NCI-H1417 treated with DMSO at 0.1 percent for 48 hours (cell line): ENCODE data around the gene SLC25A26.

Source experiments
- DNase-seq: peaks from one replicate; lab custom pipeline; 2025; lab: John Stamatoyannopoulos, UW

Gene SLC25A26

GRCh38 chr3:66227051-66227450 is 6.2 kb downstream of the SLC25A26 start:
- DNase-seq: no peak

GRCh38 chr3:66227915-66228314 is 7.1 kb downstream of the SLC25A26 start:
- DNase-seq: no peak

- no peak for DNase-seq
Measured at GRCh38 chr3:66228707-66229106, 7.9 kb downstream of the SLC25A26 start.

- no peak for DNase-seq
Measured at GRCh38 chr3:66229931-66230330, 9.1 kb downstream of the SLC25A26 start.

GRCh38 chr3:66233033-66233432 is 12.2 kb downstream of the SLC25A26 start:
- no peak for DNase-seq

- no peak for DNase-seq
Measured at GRCh38 chr3:66236281-66236680, 15.5 kb downstream of the SLC25A26 start.

GRCh38 chr3:66237552-66237951 is 16.8 kb downstream of the SLC25A26 start:
- no peak for DNase-seq

GRCh38 chr3:66239513-66240123 is 18.8 kb downstream of the SLC25A26 start:
- DNase-seq: no peak

- no peak for DNase-seq
Measured at GRCh38 chr3:66241466-66241865, 20.7 kb downstream of the SLC25A26 start.

GRCh38 chr3:66242788-66243464 is 22.1 kb downstream of the SLC25A26 start:
- no peak for DNase-seq

GRCh38 chr3:66248641-66249040 is 27.8 kb downstream of the SLC25A26 start:
- no peak for DNase-seq

- DNase-seq: no peak
Measured at GRCh38 chr3:66253790-66254620, 33.2 kb downstream of the SLC25A26 start.

- DNase-seq: no peak
Measured at GRCh38 chr3:66255865-66256264, 35.1 kb downstream of the SLC25A26 start.

- DNase-seq: no peak
Measured at GRCh38 chr3:66256806-66257205, 36.0 kb downstream of the SLC25A26 start.

GRCh38 chr3:66259566-66260255 is 38.9 kb downstream of the SLC25A26 start:
- DNase-seq: no peak

- DNase-seq: no peak
Measured at GRCh38 chr3:66260431-66260830, 39.6 kb downstream of the SLC25A26 start.

GRCh38 chr3:66261355-66261754 is 40.6 kb downstream of the SLC25A26 start:
- DNase-seq: no peak

GRCh38 chr3:66265649-66266048 is 44.8 kb downstream of the SLC25A26 start:
- DNase-seq: no peak

- no peak for DNase-seq
Measured at GRCh38 chr3:66266551-66266950, 45.8 kb downstream of the SLC25A26 start.

- DNase-seq: no peak
Measured at GRCh38 chr3:66267031-66267430, 46.2 kb downstream of the SLC25A26 start.

- no peak for DNase-seq
Measured at GRCh38 chr3:66267906-66268305, 47.1 kb downstream of the SLC25A26 start.

- DNase-seq: no peak
Measured at GRCh38 chr3:66268864-66269263, 48.1 kb downstream of the SLC25A26 start.
